ENCODE measurements around the gene CXCL8.
"Not testable (repeated sequence)": the region's sequence is repeated elsewhere in the genome, so short reads cannot be mapped to it uniquely, and the experiment has no call there.

The CXCL8 gene

DNA sequence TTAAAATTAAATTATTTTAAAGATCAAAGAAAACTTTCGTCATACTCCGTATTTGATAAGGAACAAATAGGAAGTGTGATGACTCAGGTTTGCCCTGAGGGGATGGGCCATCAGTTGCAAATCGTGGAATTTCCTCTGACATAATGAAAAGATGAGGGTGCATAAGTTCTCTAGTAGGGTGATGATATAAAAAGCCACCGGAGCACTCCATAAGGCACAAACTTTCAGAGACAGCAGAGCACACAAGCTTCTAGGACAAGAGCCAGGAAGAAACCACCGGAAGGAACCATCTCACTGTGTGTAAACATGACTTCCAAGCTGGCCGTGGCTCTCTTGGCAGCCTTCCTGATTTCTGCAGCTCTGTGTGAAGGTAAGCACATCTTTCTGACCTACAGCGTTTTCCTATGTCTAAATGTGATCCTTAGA is at the start of gene CXCL8:
Gene CXCL8, plus strand, starts transcription at position 217 of the 426 bp plus-strand sequence. Its CDS starts 90 bp downstream, at position 307.
- no peak for DNase-seq (ENCODE audit: extremely low read depth in 1 of 2, low read depth in 1 of 2)

DNA sequence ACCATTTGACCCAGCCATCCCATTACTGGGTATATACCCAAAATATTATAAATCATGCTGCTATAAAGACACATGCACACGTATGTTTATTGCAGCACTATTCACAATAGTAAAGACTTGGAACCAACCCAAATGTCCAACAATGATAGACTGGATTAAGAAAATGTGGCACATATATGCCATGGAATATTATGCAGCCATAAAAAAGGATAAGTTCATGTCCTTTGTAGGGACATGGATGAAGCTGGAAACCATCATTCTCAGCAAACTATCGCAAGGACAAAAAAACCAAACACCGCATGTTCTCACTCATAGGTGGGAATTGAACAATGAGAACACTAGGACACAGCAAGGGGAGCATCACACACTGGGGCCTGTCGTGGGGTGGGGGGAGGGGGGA is 49.2 kb upstream of the CXCL8 start:
- DNase-seq (ENCODE audit: extremely low read depth in 1 of 2, low read depth in 1 of 2): not testable (repeated sequence)

DNA sequence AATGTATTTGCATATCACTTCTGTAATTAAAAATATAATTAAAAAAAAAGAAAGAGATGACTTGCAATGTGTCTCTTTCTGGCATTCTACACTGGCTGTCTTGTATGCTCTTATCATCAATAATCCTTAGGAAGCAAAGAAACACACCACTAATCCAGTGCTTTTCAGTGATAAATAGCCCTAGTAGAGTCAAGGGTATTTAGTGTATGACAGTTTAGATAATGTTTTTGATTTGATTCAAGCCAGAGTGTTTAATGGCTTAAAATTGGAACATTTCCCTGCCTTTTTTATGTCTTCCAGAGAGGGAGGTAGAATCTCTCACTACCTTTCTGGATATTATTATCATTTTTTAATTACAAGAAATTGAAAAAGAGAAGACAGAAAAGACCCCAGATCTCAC is 48.6 kb upstream of the CXCL8 start:
- no peak for DNase-seq (ENCODE audit: extremely low read depth in 1 of 2, low read depth in 1 of 2)

DNA sequence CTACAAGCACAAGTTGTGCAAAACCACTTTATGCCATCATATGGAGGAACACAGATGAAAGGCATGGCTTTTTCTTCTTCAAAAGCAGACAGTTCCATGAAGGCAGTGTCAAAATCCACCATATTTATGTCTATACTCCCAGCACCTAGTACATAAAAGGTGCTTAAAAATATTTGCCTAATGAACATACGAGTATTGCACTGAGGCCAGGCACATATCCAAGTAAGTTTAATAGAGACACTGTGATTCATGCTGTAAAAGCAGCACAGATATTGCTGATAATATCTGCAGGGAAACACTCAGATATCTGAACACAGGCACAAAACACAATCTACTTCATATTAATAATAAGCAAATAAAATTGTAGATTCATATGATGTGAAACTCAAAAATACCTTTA is 48.1 kb upstream of the CXCL8 start:
- DNase-seq (ENCODE audit: extremely low read depth in 1 of 2, low read depth in 1 of 2): no peak

DNA sequence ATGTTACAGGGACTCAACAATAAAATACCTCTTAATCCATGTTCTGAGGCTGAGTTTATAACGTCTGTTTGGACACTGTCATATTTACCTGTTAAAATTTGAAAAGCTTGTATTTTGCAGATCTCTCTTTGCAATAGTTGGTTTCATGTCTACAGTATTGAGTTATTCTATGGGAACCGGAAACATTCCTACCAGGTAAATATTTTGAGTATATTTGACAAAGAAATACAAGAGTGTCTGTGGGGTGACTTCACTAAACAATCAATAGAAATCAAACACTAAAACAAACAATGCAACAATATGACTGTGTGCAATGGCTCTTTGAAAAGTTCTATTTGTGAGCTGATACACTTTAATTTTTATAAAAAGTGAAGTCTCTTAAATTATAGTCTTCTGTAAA is 47.7 kb upstream of the CXCL8 start:
- no peak for DNase-seq (ENCODE audit: extremely low read depth in 1 of 2, low read depth in 1 of 2)

DNA sequence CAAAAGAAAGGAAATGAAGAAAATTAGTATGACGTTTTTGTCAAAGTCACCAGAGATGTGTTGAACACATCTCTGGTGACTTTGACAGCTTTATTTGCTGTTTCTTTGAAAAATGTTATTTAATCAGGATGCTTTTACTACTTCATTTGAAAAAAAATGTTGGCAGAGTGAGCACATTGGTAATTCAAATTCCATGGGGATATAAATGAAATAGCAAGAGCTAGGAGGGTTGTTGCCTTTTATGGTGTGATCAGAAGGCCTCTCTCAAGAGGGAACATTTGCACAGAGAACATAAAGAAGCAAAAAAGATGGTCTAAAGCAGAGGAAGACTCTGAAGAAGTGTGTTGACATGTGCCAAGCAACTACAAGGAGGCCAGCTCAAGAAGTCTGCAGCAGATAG is 46.6 kb upstream of the CXCL8 start:
- no peak for DNase-seq (ENCODE audit: extremely low read depth in 1 of 2, low read depth in 1 of 2)

DNA sequence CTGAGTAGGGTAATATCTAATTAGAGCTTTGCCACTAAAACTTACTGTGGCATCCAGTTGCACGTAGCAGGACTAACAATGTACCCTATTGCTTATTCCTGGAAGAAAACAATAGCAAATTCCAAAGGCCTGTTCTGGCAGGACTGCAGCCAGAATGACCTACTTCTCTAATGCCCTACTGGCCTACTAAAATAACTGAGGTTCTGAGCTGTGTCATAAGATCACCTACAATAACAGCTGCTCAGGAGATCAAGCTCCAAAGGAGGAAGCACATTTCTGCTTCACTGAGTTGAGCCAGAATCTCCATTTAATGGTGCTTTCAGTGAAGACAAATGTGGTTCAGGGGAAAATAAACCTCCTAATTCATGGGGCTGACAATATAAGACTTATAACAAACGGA is 42.2 kb upstream of the CXCL8 start:
- no peak for DNase-seq (ENCODE audit: extremely low read depth in 1 of 2, low read depth in 1 of 2)

DNA sequence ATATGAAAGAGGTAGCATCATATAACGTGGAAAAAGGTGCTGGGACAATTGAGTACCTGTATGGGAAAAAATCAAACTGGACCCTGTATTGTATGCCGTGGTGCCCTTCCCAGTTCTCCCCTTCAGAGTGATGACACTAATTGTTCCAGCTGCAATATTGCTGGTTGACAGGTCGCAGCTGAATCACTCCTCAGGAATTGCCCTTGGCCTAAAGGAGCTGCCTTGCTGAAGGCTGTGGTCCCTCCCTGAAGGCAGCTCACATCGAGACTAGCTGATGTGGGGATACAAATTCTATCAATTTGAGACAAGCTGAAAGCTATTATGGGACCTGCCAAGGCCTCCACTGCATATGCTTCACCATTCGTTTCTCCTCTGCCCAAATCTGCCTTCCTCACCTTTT is 39.3 kb upstream of the CXCL8 start:
- no peak for DNase-seq (ENCODE audit: extremely low read depth in 1 of 2, low read depth in 1 of 2)

DNA sequence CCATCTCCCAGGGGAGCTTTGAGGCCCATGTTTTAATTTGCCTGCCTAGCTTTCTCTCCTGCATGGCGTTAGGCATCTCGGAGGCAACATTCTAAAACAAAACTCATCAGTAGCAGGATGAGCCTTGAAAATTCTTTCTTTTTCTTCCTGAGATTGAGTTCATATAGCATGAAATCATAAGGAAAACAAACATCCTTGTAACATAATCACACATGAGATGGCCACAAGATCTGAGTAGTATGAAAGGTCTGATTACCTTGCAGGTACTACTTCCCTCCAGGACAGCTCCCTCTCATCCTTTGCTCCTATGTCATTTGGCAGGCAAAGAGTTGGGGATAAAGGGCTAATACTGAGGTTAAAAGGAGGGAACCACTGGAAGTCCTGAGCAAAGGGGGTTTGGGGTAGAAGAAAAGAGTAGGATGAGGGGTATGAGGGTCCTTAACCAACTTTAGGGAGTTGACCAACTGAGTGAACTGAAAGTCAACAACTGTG is 37.5 kb upstream of the CXCL8 start:
- no peak for DNase-seq (ENCODE audit: extremely low read depth in 1 of 2, low read depth in 1 of 2)

DNA sequence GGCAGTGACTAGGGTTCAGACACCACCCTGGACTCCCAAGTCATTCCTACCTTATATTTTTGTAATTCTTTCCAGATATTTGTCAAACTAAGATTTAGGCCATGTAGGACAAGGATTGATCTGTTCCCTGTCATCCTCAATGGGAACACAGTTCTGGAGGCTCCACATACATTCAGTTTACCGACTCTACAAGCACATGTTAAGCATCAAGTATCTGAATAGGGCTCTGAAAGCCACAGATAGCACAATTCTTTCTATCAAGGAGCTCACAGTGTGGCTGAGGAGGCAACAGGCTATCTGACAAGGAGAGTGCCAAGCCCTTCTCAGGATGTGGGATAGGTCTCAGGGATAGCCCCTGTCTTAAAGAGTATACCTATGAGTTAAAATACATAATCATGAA is 37.0 kb upstream of the CXCL8 start:
- no peak for DNase-seq (ENCODE audit: extremely low read depth in 1 of 2, low read depth in 1 of 2)

DNA sequence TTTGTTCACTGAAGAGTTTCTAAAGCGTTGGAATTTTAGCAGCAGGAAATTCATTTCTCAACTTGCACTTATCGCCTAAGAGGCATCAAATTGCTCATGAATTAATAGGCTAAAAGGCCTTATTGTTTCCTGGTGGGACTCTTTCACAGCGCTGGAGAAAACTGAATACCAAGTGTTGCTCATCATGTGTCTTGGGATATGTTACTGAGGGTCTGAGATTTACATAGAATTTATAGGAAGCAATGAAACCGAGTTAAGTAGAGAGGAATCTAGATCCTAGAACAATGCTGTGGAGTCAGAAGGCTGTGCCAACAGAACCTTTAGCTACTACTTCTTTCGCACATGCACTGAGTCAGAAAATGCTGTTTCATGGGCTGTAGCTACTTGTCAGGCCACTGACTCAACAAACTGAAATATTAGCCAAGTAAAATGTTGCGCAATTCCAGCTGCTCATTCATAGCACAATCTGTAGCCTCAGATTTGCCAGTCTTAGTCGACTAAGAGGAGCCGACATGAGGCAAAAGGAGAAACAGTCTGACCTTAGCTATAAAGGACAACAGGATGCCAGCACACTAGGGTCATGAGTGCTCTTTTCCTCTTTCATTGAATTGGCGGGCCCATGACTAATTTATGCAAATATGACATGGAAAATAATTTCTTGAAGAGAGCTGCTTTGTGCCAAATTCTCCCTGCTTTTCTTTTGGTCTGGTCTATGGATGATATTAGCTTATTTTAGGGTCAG is 35.9 kb upstream of the CXCL8 start:
- no peak for DNase-seq (ENCODE audit: extremely low read depth in 1 of 2, low read depth in 1 of 2)

DNA sequence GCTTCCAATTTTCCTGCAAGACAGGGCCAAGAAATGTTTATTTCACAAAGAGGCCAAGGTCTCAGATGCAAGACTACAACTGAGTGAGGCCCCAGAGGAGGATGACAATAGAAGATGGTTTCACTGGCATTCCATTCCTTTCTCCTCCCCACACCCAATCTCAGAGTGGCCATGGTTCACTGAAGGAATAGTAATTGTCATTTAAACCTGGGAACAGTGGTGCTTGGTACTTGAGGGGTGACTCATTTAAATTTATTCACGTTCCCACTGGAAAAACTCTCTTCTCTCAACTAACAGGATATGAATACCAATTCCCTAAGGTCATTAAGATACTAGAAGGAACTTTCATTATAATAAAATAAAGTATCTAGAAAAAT is 35.3 kb upstream of the CXCL8 start:
- no peak for DNase-seq (ENCODE audit: extremely low read depth in 1 of 2, low read depth in 1 of 2)

DNA sequence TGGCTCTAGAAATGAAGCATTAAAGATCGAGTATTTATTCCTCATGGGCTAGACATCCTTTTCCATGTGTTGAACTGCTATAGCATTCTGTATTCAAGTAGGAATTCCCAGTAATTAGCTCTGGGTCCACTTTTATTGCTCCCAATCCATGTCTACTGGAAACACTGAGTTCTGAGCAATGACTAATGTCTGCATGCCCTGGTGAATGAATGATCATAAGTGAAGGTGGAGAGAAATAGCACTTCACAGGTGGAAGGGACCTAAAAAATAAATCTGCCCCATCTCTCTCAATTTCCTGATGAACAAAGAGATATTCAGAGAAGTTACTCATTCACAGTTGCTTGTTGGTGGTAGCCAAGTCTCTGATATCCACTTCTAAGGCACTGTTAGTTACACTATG is 34.6 kb upstream of the CXCL8 start:
- no peak for DNase-seq (ENCODE audit: extremely low read depth in 1 of 2, low read depth in 1 of 2)

DNA sequence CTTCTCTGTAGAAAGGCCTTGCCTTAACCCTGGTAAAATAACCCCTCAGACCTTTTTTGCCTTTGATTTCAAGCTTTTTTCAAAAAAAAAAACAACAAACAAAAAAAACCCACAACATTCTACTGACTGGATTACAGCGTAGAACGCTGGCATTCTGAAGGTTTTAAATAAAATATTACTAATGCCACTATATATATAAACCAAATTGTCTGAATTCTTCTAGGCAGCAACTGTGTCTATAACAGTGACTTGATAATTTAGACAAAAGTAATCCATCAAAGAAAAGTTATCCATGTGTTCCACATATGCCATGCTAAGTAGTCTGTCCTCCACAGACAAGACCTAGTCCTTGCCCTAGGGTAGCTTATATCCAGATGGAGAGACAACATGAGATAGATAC is 33.6 kb upstream of the CXCL8 start:
- no peak for DNase-seq (ENCODE audit: extremely low read depth in 1 of 2, low read depth in 1 of 2)

DNA sequence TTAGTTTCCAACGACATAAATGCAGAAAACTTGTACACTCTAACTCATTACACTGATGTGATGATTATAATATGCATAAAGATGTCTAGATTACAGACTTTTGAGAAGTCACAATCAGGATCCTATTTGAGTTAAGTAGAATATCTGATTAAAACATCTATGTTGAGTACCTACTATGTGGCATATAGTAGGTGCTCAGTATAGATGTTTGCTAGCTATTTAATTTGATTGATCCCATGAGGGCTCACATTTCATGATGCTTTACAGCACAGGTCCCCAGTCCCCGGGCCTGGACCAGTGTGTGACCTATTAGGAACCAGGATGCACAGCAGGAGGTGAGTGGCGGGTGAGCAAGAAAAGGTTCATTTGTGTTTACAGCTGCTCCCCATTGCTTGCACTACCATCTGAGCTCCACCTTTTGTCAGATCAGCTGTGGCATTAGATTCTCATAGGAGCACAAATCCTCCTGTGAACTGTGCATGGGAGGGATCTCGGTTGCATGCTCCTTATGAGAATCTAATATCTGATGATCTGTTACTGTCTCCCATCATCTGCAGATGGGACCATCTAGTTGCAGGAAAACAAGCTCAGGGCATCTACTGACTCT is 33.0 kb upstream of the CXCL8 start:
- no peak for DNase-seq (ENCODE audit: extremely low read depth in 1 of 2, low read depth in 1 of 2)

DNA sequence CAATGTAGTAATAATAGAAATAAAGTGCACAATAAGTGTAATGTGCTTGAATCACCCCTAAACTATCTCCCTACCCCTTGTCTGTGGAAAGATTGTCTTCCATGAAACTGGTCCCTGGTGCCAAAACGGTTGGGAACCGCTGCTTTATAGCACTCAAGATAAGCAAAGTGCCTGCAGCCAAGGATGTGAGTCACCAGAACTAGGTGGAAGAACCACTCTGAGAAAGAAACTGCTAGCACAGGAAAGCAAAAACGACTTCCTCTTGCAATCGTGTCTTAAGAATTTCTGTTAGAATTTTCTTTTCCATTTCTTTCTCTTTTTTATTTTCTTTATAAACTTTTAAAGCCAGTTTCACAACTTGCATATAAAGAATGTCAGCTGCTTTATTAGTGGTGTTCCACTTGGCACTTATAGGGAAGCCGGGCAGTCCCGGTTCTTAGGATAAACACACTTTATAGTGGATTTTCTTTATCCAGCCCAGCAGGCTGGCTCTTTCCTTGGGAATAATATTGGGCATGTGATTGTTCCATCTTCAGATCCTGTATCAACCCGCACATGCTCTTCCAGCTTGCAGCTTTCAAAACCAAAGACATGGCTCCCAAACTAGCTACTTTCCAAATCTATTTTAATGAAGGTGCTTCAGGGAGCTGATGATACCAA is 32.3 kb upstream of the CXCL8 start:
- no peak for DNase-seq (ENCODE audit: extremely low read depth in 1 of 2, low read depth in 1 of 2)

DNA sequence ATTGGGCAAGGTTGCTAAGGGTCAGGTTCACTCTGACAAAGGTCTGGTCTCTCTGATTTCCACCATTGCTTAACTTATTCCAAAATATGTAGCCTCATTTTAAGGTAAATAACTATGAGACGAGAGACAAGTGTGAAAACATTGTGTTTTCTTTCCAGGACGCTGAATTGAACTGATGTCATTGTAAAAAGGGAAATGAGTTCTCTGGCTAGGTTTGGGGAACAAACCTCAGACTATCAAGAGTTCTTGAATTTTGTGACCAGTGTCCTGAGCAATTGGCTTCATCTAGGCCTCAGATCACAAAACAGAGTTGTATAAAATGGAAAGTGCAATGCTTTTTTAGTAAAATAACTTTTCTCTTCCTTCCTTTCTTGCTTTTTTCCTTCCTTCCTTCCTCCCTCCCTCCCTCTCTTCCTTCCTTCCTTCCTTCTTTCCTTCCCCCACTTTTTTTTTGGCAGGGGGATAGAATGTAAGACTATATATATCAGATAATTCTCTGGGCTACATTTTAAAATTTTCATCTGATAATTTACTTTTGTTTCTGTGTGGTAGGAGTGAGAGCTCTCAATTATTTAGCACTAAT is 30.8 kb upstream of the CXCL8 start:
- no peak for DNase-seq (ENCODE audit: extremely low read depth in 1 of 2, low read depth in 1 of 2)

DNA sequence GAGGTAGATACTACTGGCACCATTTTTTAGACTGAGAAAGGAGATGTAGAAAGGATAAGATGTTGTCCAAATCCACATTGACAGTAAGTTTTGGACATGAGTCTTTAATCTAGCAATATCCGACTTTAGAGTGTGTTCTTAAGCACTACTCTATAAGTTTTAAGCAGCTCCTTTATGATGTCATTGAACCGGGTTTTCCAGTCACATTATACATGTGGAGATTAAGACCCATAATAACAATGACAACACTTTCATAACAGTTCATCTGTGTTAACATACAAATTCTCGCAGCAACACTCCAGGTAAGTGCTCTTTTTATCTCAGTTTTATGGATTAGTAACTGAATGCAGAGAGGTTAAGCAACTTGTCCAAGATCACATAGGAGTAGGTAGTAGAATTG is 30.3 kb upstream of the CXCL8 start:
- no peak for DNase-seq (ENCODE audit: extremely low read depth in 1 of 2, low read depth in 1 of 2)

DNA sequence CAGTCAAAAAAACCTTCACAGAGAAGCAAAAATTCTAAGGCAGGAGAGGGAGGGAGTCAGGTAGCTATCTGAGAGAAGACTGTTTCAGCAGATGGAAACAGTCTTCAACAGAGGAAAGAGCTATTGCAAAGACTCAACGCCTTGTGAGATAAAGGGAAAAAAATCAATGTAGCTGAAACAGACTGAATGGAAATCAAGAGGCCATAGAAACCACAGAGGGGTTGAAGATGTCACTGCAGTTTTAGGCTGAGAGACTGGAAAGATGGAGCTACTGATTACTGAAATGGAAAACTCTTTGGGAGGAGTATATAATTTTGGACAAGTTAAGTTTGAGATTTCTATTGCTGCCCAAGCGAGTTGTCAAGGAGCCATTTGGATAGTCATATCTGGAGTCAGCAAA is 28.4 kb upstream of the CXCL8 start:
- DNase-seq (ENCODE audit: extremely low read depth in 1 of 2, low read depth in 1 of 2): no peak

DNA sequence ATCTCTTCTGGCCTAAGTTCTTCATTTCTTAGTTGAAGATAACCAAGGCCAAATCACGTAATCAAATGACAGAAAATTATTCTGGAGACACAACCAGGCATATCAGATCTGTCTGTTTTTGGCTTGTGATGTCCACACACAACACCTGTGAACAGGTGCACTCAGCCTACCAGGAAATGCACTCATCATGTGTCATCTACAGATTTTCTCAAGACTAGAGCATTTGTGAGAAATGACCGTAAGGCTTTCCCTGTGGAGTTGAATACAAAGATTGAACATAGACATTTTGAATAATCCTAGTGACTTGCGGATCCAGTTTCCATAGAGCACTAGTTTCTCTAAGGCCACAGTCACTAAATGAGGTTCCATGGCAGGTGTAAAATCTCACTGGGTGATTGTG is 26.7 kb upstream of the CXCL8 start:
- no peak for DNase-seq (ENCODE audit: extremely low read depth in 1 of 2, low read depth in 1 of 2)

DNA sequence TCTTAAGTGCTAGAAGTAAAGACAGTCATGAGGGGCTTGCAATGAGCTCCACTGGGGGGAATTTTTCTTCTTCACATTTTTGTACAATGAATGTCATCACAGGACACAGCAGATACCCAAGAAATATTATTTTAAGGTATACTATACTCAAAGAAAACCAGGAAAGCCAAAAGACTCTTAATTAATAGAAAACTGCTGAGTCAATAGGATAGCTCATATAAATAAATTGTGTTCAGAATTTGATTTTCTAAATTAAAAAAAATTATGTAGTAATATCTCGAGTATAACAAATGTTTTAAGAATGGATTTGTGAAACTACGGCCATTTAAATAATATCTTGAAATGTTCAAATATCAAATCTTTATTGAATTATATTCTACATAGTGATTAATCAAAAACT is 25.7 kb upstream of the CXCL8 start:
- DNase-seq (ENCODE audit: extremely low read depth in 1 of 2, low read depth in 1 of 2): no peak

DNA sequence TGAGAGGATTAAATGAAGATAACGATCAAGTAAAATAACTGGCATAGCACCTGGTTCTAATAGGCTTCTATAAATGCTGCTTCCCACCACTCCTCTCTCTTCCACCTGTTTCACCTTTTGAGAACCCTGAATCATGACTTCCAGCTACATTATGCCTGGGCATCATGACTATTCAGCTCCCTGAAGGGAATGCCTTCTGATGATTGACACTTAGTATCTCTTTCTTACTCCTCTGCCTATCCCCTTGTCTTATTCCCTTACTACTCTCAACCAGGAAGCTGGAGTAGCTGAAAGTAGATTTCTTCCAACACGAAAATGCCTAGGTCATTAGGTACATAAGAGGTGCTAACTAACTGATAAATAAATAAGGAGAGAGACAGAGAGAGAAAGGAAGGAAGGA is 24.7 kb upstream of the CXCL8 start:
- DNase-seq (ENCODE audit: extremely low read depth in 1 of 2, low read depth in 1 of 2): no peak

All from stimulated activated CD8-positive, alpha-beta memory T cell treated with anti-CD3 and anti-CD28 coated beads, Interleukin-7, amount 100 ng/mL, for 48 hours (primary cell).